ENCODE data around the gene CABP4.
A peak's percentile ranks its signal among the peaks of the same experiment; 100 is the strongest.

Gene CABP4

GRCh38 chr11:67412495-67413179 lies 42.5 kb upstream of the CABP4 start:
- H3K36me3 ChIP-seq (ENCODE audit: control insufficient read depth, insufficient read depth, low read length) = no peaks in the 10 kb centered on the region
- no peaks in the 10 kb centered on the region for H3K9me3 ChIP-seq (ENCODE audit: control insufficient read depth, insufficient read depth, low read length)
- peaks cover 4% of the 10 kb centered on the region for H3K4me1 ChIP-seq (ENCODE audit: control insufficient read depth, insufficient read depth, low read length)
- peaks cover 3% of the 10 kb centered on the region for H3K27me3 ChIP-seq (ENCODE audit: control insufficient read depth, insufficient read depth, low read length)
- no peak overlapping the region for H3K4me3 ChIP-seq (ENCODE audit: low read depth, low read length)
- no peak overlapping the region for H3K9ac ChIP-seq (ENCODE audit: low read depth, low read length)

- H3K9ac ChIP-seq (ENCODE audit: low read depth, low read length) = no peak overlapping the region
- no peaks in the 10 kb centered on the region for H3K36me3 ChIP-seq (ENCODE audit: control insufficient read depth, insufficient read depth, low read length)
- H3K9me3 ChIP-seq (ENCODE audit: control insufficient read depth, insufficient read depth, low read length) = no peaks in the 10 kb centered on the region
- peaks cover 4% of the 10 kb centered on the region for H3K4me1 ChIP-seq (ENCODE audit: control insufficient read depth, insufficient read depth, low read length)
- H3K27me3 ChIP-seq (ENCODE audit: control insufficient read depth, insufficient read depth, low read length) = peaks cover 3% of the 10 kb centered on the region
- H3K4me3 ChIP-seq (ENCODE audit: low read depth, low read length) = no peak overlapping the region
These were observed 41.8 kb upstream of the CABP4 start for GRCh38 chr11:67413266-67413849.

- H3K4me3 ChIP-seq (ENCODE audit: low read depth, low read length) = peak within 1 kb of the TSS; percentile 52
- no peak within 1 kb of the TSS for H3K9ac ChIP-seq (ENCODE audit: low read depth, low read length)
- H3K36me3 ChIP-seq (ENCODE audit: control insufficient read depth, insufficient read depth, low read length) = no peaks in the 10 kb centered on the region
- H3K4me1 ChIP-seq (ENCODE audit: control insufficient read depth, insufficient read depth, low read length) = peaks cover 4% of the 10 kb centered on the region
- H3K9me3 ChIP-seq (ENCODE audit: control insufficient read depth, insufficient read depth, low read length) = no peaks in the 10 kb centered on the region
- H3K27me3 ChIP-seq (ENCODE audit: control insufficient read depth, insufficient read depth, low read length) = peaks cover 7% of the 10 kb centered on the region
These were observed 39.5 kb upstream of the CABP4 start, which contains the start of gene CARNS1 for GRCh38 chr11:67415501-67416304. Gene CARNS1 (plus strand): TSS chr11:67415678. CDS start chr11:67416200, 522 bp downstream.

- H3K27me3 ChIP-seq (ENCODE audit: control insufficient read depth, insufficient read depth, low read length) = peaks cover 7% of the 10 kb centered on the region
- H3K4me3 ChIP-seq (ENCODE audit: low read depth, low read length) = no peak overlapping the region
- no peaks in the 10 kb centered on the region for H3K36me3 ChIP-seq (ENCODE audit: control insufficient read depth, insufficient read depth, low read length)
- no peaks in the 10 kb centered on the region for H3K9me3 ChIP-seq (ENCODE audit: control insufficient read depth, insufficient read depth, low read length)
- H3K4me1 ChIP-seq (ENCODE audit: control insufficient read depth, insufficient read depth, low read length) = peaks cover 4% of the 10 kb centered on the region
- no peak overlapping the region for H3K9ac ChIP-seq (ENCODE audit: low read depth, low read length)
These were observed 38.5 kb upstream of the CABP4 start for GRCh38 chr11:67416416-67417335.

- Histone ChIP-seq H3K4me1 (ENCODE audit: control insufficient read depth, insufficient read depth, low read length) (peaks cover 4% of the 10 kb centered on the region), H3K4me3 (ENCODE audit: low read depth, low read length) (no peak overlapping the region)
These were observed 37.7 kb upstream of the CABP4 start for GRCh38 chr11:67417425-67417824.

GRCh38 chr11:67418476-67419281 lies 36.5 kb upstream of the CABP4 start:
- no peaks in the 10 kb centered on the region for H3K9me3 ChIP-seq (ENCODE audit: control insufficient read depth, insufficient read depth, low read length)
- H3K9ac ChIP-seq (ENCODE audit: low read depth, low read length) = no peak overlapping the region
- H3K36me3 ChIP-seq (ENCODE audit: control insufficient read depth, insufficient read depth, low read length) = no peaks in the 10 kb centered on the region
- H3K4me1 ChIP-seq (ENCODE audit: control insufficient read depth, insufficient read depth, low read length) = peaks cover 4% of the 10 kb centered on the region
- peaks cover 4% of the 10 kb centered on the region for H3K27me3 ChIP-seq (ENCODE audit: control insufficient read depth, insufficient read depth, low read length)
- no peak overlapping the region for H3K4me3 ChIP-seq (ENCODE audit: low read depth, low read length)

More at GRCh38 chr11:67417425-67417824, 37.7 kb upstream of the CABP4 start:
- Histone ChIP-seq H3K9ac (ENCODE audit: low read depth, low read length) (no peak overlapping the region), H3K36me3 (ENCODE audit: control insufficient read depth, insufficient read depth, low read length) (no peaks in the 10 kb centered on the region), H3K9me3 (ENCODE audit: control insufficient read depth, insufficient read depth, low read length) (no peaks in the 10 kb centered on the region), H3K27me3 (ENCODE audit: control insufficient read depth, insufficient read depth, low read length) (peaks cover 7% of the 10 kb centered on the region)

DNA sequence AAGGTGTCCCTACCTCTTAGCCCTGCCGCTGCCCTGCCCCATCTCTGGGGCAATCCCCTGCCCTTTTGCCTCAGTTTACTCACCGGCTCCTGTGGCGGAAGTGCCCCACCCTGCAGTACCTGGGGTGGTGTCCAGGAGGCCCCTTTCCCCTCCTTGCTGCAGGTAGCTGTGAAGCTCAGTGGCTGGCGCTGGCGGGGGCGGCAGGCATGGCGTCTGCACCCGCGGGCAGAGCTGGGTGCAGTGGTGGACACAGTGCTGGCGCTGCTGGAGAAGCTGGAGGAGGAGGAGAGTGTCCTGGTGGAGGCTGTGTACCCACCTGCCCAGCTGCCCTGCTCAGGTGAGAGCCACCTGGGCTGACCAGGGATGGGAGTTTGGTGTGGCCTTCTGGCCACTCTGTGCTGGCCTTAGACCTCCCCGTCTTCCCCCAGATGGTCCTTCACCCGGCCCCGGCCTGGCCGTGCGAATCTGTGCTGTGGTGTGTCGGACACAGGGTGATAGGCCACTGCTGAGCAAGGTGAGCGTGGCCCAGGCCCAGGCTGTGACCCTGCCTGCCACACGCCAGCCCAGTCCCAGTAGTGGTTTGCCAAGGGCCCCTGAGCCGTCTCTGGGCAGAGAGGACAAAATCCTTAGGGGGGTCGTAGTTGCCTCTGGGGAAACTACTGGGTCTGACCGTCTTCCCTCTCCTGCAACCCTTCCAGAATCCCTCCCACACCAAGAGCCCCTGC lies 35.7 kb upstream of the CABP4 start:
- H3K4me1 ChIP-seq (ENCODE audit: control insufficient read depth, insufficient read depth, low read length) = peaks cover 4% of the 10 kb centered on the region
- peaks cover 4% of the 10 kb centered on the region for H3K27me3 ChIP-seq (ENCODE audit: control insufficient read depth, insufficient read depth, low read length)
- no peaks in the 10 kb centered on the region for H3K36me3 ChIP-seq (ENCODE audit: control insufficient read depth, insufficient read depth, low read length)
- H3K9ac ChIP-seq (ENCODE audit: low read depth, low read length) = no peak overlapping the region
- no peaks in the 10 kb centered on the region for H3K9me3 ChIP-seq (ENCODE audit: control insufficient read depth, insufficient read depth, low read length)
- no peak overlapping the region for H3K4me3 ChIP-seq (ENCODE audit: low read depth, low read length)

GRCh38 chr11:67420147-67420645 lies 35.0 kb upstream of the CABP4 start:
- peak overlapping the region; percentile 50 for H3K4me3 ChIP-seq (ENCODE audit: low read depth, low read length)
- peaks cover 4% of the 10 kb centered on the region for H3K27me3 ChIP-seq (ENCODE audit: control insufficient read depth, insufficient read depth, low read length)
- peaks cover 4% of the 10 kb centered on the region for H3K4me1 ChIP-seq (ENCODE audit: control insufficient read depth, insufficient read depth, low read length)
- no peaks in the 10 kb centered on the region for H3K9me3 ChIP-seq (ENCODE audit: control insufficient read depth, insufficient read depth, low read length)
- H3K9ac ChIP-seq (ENCODE audit: low read depth, low read length) = no peak overlapping the region
- H3K36me3 ChIP-seq (ENCODE audit: control insufficient read depth, insufficient read depth, low read length) = no peaks in the 10 kb centered on the region

DNA sequence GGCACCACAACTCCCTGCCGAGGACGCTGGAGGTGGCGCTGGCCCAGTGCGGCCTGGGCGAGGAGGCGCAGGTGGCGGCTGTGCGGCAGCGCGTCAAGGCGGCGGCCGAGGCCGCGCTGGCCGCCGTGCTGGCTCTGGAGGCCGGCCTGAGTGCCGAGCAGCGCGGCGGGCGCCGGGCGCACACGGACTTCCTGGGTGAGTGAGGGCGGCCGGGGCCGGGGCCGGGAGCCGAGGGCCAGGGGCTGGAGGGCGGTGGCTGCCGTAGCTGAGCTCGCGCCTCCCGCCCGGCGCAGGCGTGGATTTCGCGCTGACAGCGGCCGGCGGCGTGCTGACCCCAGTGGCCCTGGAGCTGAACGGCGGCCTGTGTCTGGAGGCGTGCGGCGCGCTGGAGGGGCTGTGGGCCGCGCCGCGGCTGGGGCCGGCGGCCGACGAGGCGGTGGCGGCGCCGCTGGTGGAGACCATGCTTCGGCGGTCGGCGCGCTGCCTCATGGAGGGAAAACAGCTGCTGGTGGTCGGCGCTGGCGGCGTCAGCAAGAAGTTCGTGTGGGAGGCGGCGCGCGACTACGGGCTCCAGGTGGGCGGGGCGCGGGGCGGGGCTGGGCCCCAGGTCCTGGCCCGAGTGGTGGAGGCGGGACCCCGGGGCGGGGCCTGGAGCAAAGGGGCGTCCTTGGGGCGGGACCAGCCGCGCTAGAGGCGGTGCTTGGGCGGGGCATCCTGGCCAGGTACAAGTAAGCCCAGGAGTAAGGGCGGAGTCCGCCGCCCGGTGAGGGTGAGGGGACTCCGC lies 34.3 kb upstream of the CABP4 start:
- Histone ChIP-seq H3K27me3 (ENCODE audit: control insufficient read depth, insufficient read depth, low read length) (peaks cover 4% of the 10 kb centered on the region), H3K9me3 (ENCODE audit: control insufficient read depth, insufficient read depth, low read length) (no peaks in the 10 kb centered on the region), H3K4me1 (ENCODE audit: control insufficient read depth, insufficient read depth, low read length) (peaks cover 4% of the 10 kb centered on the region), H3K4me3 (ENCODE audit: low read depth, low read length) (peak overlapping the region; percentile 50), H3K9ac (ENCODE audit: low read depth, low read length) (no peak overlapping the region), H3K36me3 (ENCODE audit: control insufficient read depth, insufficient read depth, low read length) (no peaks in the 10 kb centered on the region)

All from iPS-15b (cell line).